ENCODE results near the gene PFKL.

- no peak for TF ChIP-seq CTCF (IDR thresholded peaks at IDR 0.05 in 4 of 5, conservative IDR thresholded peaks at IDR 0.05 in 1 of 5)
- TF ChIP-seq POLR2A (IDR thresholded peaks at IDR 0.05), result no peak
These were observed 17.5 kb downstream of the PFKL start for GRCh38 chr21:44317241-44317782.

All from gastrocnemius medialis (tissue), 4 donors.